COLO668 (cell line): ENCODE data around the gene SORCS2.
A peak's percentile ranks its signal among the peaks of the same experiment; 100 is the strongest.
"Not testable (repeated sequence)": the region's sequence is repeated elsewhere in the genome, so short reads cannot be mapped to it uniquely, and the experiment has no call there.

Experiments used
- DNase-seq: peaks from one replicate; lab custom pipeline; 2025; ENCODE audit not compliant: unreplicated experiment; lab: John Stamatoyannopoulos, UW

Gene SORCS2

DNA sequence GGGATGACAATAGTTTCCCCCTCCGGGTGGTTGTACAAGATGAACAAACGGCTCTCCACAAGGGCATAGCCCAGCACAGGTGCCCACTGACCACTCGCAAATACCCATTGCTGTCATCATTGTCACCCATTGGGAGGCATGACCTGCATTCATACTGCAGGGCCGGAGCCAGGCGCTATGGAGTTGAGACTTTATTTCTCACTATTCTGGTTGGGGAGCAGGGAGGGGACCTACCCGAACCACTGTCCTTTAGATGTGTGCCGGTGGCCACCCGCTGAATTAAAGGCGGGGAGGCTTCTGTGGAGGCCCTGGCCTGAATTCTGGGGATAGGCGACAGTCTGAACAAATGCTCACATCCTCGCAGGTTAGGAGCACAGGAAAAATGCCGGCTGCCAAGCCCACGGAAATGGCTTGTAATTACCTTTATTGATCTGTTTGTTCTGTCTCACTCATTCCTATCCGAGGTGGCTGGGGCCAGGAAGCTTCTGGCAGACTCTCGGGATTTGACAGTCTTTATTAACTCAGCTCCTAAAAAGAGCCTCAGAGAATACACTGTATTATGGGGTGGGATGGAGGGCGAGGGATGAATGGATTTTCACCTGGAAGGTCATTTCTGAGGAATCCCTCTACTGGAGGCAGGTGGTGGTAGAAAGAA, 367.5 kb downstream of the SORCS2 start:
- peak; percentile 8 for DNase-seq

DNA sequence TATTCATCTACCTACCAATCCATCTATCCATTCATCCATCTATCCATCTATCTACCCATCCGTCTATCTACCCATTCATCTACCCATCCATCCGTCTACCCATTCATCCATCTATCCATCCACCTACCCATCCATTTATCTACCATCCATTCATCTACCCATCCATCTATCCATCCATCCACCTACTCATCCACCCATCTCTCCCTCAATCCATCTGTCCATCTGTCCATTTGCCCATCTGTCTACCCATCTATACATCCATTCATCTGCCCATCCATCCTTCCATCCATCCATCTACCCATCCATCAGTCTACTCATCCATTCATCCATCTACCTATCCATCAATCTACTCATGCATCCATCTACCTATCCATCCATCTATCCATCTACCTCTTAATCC, 369.2 kb downstream of the SORCS2 start:
- no peak for DNase-seq

DNA sequence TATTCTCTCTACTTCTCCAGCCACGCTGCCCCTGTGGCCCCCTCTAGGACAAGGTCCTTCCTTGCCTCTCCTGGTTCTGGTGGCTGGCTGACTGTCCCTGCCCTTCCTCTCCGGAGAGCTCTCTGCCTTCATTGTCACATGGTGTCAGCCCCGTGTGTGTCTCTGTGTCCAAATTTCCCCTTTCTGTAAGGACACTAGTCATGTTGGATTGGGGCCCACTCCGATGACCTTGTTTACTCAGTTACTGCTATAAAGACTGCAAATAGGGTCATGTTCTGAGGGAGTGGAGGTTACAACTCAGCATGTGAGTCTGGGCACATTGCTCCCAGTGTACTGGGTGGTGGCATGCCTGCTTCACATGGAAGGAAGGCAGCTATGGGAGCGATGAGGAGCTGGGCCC, 371.9 kb downstream of the SORCS2 start:
- DNase-seq: no peak

DNA sequence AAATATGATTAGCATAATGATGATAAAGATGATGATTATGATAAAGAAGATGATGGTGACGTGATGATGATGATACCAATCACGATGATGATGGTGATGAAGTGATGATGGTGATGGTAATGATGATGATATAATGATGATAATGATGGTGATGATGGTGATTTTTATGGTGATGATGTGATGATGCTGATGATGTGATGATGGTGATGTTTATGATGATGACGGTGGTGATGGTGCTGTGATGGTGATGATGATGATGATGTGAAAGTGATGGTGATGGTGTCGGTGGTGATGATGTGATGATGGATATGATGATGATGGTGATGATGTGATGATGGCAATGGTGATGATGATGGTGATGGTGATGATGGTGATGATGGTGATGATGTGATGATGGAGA, 373.1 kb downstream of the SORCS2 start:
- DNase-seq: no peak

DNA sequence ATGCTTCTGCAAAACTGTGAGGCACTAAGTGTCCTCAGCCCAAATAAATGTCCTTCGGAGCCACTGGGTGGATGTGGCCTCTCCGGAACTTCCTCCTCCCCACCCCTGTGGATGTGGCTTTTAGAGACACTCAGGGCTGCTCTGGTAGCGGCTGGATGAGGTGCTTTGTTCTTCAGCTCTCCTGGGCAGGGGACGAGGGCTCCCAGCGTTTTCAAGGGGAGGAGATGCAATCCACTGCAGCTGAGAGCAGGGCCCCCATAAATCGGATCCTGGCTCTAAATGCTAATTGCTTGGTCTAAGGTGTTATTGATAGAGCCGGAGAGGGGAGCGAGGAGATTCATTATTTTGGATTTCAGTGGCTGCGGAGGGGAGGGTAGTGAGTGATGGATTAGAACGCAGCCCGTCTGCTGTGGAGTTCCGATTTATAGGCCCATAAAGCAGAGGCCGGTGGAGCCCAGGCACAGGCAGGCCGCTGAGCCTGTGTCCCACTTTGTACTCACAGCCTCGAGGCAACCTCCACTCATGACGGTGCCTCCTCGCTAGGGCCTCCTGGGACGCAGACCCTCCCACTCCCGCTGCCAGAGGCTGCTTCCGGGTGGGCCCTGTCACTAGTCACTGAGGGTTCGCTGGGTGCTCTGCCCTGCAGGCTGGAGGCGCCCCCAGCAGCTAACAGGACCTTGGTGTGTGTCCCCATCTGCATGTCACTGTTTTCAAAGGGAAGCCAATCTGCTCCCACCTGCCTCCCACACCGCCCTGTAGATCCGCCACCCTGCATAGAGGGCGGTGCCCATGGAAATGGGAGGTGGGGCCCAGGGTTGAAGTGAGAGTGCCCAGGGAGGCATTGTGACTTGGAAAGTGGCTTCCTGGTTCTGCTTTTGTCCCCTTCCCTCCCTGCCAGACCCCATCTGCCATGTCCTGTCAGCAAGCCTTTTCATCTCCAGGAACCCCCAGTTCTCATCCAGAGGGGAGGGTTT, 377.8 kb downstream of the SORCS2 start:
- DNase-seq: no peak

DNA sequence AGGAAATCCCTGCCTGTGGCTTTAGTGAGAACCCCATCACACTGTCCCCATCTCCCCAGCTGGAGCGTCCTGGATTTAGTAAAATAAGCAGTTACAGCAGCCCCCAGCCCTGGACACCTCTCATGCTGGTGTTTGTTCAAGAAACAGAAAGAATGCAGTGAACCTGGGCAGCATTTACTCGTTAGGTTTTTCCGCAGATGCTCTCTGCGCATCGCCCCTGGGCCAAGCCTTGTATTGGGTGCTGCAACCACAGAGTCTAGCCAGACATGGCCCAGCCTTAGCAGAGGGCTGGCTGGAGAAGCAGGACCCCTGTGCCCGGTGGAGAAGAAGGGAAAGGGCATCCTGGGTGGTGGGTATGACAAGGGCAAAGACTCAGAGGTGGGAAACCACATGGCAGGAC, 378.7 kb downstream of the SORCS2 start:
- no peak for DNase-seq

DNA sequence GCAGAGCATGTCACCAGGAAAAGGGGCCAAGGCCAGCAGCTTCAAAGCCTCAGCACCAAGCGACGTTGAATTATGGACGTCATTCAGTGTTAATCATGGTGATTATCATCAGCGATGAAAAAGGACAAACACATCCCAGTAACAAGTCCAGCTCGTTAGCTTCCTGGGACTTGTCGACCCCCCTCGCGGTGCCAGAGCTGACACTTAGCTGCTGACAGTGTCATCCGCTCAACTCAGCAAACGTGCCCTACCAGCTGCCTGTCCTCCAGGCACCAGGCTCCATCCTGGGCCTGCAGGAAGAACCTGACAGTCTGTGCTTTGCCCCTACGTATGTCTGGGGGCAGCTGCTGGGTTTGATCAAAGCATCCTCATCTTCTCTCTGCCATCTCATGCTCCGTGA, 379.4 kb downstream of the SORCS2 start:
- DNase-seq: no peak

DNA sequence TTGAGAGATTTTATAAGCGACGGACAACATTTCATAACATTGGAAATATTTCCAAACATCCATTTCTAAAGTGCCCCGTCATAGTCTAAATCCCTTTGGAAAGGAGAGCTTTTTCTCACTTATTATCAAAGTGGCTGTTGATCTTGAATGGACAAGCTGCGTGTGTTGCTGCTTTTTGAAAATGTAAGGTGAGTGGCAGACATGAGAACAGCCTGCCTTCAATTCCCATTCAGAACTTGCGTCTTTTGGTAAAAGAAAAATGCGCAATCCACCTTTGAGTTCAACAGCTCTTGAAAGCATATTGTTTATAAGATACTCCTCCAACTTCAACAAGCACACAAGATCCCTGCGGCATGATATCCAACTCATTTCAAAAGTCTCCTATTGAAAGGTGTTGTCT, 380.6 kb downstream of the SORCS2 start:
- no peak for DNase-seq

DNA sequence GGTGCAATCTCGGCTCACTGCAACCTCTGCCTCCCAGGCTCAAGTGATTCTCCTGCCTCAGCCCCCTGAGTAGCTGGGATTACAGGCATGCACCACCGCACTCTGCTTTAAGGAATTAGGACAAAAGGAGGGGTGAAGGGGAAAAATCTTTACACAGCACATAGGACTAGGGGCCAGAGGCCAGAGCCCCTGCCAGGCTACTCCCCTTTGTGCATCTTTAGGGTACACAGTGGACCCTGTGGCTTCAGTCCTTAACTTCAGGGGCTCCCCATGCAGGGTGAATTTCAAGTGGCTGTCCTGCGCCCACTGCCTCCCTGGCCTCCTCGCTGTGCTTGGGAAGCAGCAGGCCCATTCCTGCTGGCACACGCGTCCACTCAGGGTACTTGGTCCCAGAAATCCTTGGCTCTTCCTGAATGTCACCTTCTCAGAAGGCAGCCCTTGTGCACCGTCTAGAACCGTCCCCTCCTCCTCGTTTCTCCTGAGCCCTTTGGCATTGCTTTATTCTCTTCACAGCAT, 381.3 kb downstream of the SORCS2 start:
- no peak for DNase-seq

DNA sequence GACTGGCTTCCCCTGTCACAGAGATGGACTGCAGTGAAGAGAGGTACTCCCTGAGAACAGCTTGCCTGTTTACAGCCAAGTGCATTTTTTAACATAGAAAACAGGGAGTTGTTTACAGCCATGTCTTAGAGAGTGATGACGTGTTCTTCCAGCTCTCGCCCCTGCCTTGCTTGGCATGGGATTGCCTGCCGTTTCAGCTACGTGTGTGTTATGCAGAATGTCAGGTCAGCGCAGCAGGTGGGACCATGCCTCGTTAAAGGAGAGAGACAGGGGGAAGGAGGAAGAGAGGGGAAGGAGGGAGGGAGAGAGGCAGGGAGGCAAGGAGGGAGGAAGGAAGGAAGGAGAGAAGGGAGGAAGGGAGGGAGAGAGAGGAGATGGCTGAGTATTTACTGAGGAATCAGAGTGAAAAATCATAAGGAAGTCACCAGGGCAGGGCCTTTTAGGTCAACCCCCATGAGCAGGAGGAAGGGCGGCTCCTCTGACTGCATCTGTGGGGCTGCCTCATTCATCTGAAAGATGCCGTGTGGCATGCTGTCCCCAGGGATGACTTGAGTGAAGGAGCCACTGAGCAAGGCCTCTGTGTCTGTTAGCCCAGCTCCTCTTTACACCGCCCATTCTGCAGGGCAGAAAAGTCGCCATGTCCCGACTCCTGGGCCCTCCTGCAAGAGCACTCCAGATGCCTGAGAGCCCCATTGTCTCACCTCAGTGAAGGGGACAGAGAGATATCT, 382.1 kb downstream of the SORCS2 start:
- DNase-seq: no peak

DNA sequence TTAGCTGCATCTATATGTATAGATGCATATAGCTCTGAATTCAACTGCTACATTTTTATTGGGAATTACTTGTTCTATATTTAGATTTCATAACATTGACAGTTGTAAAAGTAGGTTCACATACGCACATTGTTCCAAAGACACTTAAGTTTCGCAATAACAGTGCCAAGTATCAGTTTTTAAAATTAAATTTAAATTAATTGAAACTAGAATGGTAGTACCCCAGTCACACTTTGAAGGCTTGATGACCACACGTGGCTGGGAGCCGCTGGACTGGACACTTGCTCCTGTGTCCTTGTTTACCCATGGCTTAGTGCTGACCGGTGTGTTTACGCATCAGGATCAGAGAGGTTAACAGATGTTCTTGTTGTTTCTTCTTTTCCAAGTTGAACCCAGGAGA, 383.1 kb downstream of the SORCS2 start:
- DNase-seq: no peak

DNA sequence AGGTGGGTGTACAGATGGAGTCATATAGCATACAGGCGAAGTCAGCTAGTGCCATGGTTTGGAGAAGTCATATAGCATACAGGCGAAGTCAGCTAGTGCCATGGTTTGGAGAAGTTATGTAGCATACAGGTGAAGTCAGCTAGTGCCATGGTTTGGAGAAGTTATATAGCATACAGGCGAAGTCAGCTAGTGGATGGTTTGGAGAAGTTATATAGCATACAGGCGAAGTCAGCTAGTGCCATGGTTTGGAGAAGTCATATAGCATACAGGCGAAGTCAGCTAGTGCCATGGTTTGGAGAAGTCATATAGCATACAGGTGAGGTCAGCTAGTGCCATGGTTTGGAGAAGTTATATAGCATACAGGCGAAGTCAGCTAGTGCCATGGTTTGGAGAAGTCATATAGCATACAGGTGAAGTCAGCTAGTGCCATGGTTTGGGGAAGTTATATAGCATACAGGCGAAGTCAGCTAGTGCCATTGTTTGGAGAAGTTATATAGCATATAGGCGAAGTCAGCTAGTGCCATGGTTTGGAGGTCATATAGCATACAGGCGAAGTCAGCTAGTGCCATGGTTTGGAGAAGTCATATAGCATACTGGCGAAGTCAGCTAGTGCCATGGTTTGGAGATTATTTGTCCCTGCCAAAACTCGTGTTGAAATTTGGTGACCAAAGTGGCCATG, 385.2 kb downstream of the SORCS2 start:
- DNase-seq: not testable (repeated sequence)

DNA sequence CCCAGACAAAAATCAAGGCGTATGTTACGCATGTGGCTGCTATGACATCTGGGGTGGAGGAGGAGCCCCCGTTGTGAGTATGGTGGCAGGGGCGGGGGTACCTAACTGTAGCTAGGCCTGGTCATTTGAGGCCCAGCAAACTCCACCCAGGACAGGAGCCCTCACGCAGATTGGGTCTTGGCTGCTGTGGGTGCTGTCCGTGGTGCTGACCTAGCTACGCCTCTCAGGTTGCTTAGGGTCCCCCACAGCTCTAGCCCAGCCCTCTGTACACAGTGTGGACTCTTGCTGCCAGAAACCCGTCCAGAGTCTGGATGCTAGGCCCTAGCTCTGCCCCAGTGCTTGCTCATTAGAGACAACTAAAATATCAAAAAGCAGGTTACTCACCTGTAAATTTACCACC, 389.1 kb downstream of the SORCS2 start:
- DNase-seq: no peak

DNA sequence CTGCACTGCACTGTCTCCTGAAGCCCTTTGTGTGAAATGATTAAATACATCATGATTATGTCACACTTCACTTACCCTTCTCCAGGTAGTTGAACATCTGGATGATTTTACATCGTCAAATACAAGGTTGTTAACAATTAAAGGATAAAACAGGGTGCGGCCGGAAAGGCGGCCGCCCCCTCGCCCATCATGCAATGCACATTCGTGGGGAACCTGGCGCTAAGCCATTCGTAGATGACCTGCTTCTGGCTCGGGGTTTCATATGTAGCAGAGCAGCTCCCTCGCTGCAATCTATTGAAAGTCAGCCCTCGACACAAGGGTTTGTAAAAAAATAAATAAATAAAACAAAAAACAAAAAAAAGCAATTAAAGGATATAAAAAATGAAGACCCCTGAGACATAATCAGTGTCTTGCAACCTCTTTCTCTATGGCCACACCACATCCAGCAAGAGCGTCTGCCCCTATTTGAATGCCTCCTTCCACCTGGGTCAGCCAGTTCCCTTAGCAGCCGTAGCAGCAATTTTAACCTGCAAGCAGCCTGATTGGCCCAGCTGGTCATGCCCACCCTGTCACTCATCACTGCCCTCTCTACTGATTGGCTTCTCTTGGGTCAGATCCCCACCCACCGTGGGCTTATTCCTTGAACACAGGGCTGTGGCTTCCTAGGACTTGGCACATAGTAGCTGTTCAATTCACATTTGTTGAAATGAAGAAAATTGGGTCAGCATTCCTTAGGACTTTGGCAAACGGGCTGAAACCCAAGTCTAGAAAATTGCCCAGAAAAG, 390.2 kb downstream of the SORCS2 start:
- DNase-seq: no peak

DNA sequence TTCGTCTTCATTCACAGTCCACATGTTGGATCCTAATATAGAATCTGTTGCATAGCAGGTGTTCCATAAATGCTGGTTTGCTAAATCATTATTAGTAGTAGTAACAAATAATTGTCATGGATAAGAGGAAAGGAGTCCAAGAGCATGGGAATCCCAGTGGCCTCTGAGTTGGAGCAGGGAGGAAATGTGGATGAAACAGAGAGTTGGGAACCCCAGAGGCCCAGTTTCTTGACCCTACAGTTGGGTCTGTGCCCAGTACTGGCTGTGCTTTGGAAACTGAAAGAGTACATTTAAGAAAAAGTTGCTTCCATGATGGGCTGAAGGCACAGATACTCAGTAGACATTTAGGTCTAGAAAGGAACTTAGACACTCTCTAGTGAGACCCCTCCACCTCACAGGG, 391.8 kb downstream of the SORCS2 start:
- DNase-seq: no peak

DNA sequence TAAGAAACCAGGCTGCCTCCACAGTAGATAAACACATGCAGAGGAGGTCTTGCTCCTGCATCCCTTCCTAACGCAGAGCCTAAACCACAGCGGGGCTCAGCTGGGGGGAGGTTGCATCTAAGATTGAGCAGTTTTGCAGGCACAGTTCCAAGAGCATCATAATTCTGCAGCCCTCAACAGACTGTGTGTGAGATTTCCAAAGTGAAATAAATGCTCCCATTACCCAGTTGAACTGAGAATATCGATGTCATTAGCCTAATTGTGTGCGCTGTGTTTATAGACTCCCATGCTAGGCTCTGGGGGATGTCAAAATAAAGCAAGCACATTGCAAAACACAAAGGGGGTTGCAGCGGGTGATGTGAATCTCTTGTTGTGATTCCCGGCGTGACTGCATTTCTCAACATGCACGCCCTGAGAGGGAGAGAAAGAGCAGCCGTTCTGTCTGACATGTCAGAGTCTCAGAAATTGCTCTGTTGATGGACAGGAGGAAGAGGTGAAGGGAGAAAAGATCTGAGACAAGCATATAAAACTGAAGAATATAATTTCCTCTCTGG, 392.3 kb downstream of the SORCS2 start:
- DNase-seq: no peak

DNA sequence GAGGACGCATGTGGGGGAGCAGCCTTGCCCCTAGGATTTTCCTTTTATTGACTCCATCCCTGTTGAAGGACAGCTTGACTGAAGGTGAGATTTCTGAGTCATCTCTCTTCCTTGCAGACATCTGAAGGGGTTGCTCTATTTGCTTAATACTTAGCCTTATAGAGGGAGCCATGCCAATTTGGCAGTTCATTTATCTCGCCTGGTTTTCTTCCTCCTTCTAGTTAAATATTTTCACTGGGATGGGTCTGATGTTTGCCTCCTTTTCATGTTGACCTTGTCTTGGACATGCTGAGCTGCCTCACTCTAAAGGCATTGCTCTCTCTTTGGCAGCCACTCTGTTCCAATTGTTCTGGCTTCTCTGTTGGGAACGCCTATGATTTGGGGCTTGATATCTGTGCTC, 393.4 kb downstream of the SORCS2 start:
- DNase-seq: no peak

DNA sequence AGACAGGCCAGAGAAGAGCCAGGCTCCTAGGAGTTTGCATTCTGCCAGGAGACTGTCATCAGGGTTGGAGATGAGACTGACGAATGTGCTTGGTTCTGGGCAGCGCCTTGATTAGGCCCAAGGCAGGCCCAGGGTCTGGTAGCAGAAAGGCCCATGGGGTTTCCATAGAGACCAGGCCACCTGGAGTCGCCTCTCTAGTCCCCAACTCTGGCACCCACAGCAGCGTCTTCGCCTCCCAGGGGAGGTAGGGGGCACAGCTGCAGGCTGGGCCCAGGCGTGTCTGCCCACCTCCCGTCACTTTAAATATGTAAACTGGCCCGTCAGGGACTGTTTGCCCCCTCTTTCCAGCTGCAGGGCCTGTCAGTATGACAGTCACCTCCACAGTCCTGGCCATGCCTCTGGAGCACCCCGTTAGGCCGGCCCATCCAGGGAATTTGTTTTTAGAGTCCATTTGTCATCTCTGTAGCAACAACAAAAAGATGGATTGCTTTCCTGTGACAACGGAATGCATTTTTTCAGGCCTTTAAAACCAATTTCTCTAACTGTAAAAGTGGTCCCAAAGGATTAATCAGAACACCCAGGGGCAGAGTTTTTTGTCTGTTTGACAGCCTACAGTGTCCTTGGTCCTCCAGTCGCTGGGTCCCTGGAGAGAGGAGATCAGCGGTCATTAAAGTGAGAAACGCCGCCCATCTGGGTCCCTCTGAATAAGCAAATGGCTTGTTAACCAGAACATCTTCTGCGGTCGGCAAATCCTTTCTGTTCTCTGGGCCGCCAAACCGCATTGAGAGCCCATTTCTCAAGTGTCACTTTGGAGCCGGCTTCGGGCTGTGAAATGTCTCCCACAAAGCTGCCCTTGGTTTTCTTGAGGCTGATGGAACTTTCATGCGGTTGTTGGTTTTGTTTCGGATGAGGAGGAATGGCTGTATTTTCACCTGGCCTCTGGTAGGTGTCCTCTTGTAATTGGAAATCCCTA, 395.4 kb downstream of the SORCS2 start:
- DNase-seq: no peak

DNA sequence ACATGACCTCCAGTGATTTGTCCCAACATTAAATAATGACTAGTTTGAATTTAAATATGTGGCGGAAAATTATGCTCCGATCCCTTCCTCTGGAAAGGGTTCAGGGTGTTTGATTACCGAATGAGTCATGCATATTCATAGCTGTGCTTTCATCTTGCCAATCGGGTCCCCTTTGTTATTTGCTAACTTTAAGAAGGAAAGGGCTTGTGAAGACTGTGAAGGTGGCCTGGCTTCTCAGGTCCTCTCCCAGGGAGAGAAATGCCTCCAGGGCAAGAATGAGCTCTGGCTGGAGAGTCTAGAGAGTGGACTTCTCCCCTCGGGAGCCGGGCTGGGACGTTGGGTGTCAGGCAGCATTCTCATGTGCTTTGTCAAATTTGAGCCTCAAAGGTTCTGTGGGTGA, 397.9 kb downstream of the SORCS2 start:
- no peak for DNase-seq
